Endodermal cell (in vitro differentiated cells): Measurements from ENCODE around the gene EYS. TPM values are rescaled to one million over a fixed set of nuclear protein-coding genes. Genes with fewer than 3 reads are reported as not detected.
"Not testable (repeated sequence)": the region's sequence is repeated elsewhere in the genome, so short reads cannot be mapped to it uniquely, and the experiment has no call there.

Experiments used
- DNase-seq: peaks from one replicate; pipeline ENCODE4 v3.0.0-alpha.2; 2017
- H3K27ac ChIP-seq: 2 replicates; pipeline ENCODE4 v1.5.1; 2013; ENCODE audit warnings: mild to moderate bottlenecking, low read depth, low read length, moderate library complexity
- H3K27me3 ChIP-seq: 2 replicates; pipeline ENCODE4 v1.6.1; 2013; ENCODE audit warnings: mild to moderate bottlenecking, low read length, moderate library complexity; ENCODE audit not compliant: insufficient read depth, control insufficient read depth, poor library complexity, severe bottlenecking
- H3K36me3 ChIP-seq: 2 replicates; pipeline ENCODE4 v1.7.0; 2013; ENCODE audit warnings: mild to moderate bottlenecking, low read length, moderate library complexity; ENCODE audit not compliant: control insufficient read depth, insufficient read depth
- H3K4me1 ChIP-seq: one replicate; pipeline ENCODE4 v1.7.0; 2013; ENCODE audit warnings: low read length; ENCODE audit not compliant: control insufficient read depth, insufficient read depth
- H3K4me3 ChIP-seq: 2 replicates; pipeline ENCODE4 v1.5.1; 2013; ENCODE audit warnings: mild to moderate bottlenecking, low read length, moderate library complexity
- H3K9ac ChIP-seq: 2 replicates; pipeline ENCODE4 v1.6.1; 2013; ENCODE audit warnings: mild to moderate bottlenecking, low read length, moderate library complexity; ENCODE audit not compliant: poor library complexity, severe bottlenecking; ENCODE audit errors: extremely low read depth
- H3K9me3 ChIP-seq: 2 replicates; pipeline ENCODE4 v1.6.1; 2013; ENCODE audit warnings: mild to moderate bottlenecking, low read length, moderate library complexity; ENCODE audit not compliant: control insufficient read depth
- H3K27ac Mint-ChIP-seq: 2 replicates; pipeline ENCODE4 v1.8.0; 2020; ENCODE audit warnings: mixed read lengths
- H3K27me3 Mint-ChIP-seq: 2 replicates; pipeline ENCODE4 v1.8.0; 2021; ENCODE audit warnings: mild to moderate bottlenecking, mixed read lengths; ENCODE audit not compliant: insufficient read depth
- H3K36me3 Mint-ChIP-seq: 2 replicates; pipeline ENCODE4 v1.8.0; 2020; ENCODE audit warnings: low read depth, mixed read lengths
- H3K4me1 Mint-ChIP-seq: 2 replicates; pipeline ENCODE4 v1.8.0; 2020; ENCODE audit warnings: mixed read lengths
- H3K4me3 Mint-ChIP-seq: 2 replicates; pipeline ENCODE4 v1.8.0; 2020; ENCODE audit warnings: mild to moderate bottlenecking, moderate library complexity, mixed read lengths
- H3K9me3 Mint-ChIP-seq: 2 replicates; pipeline ENCODE4 v1.8.0; 2020; ENCODE audit warnings: mild to moderate bottlenecking, mixed read lengths
- CTCF ChIP-seq: fragments of 200-600 bp; sonication (generic); conservative IDR thresholded peaks from 2 replicates; pipeline ENCODE4 v1.5.0; 2021; ENCODE audit warnings: antibody characterized with exemption, mild to moderate bottlenecking
- WGBS, 2 experiments: methylation state at CpG; one replicate each; pipeline versions ENCODE4 v1.1.5 to v1.1.7; 2013; ENCODE audit warnings: missing lambda C conversion rate in 2 of 2, mixed read lengths in 1 of 2; ENCODE audit not compliant: insufficient coverage in 1 of 2, insufficient read length in 1 of 2; 5-methylcytosine and 5-hydroxymethylcytosine counted together
- total RNA-seq, 2 donors: library from RNA; stranded (reverse); fragmentation: NEBNext Ultra II Directional in 1 of 2; extraction: Animal tissue kit (Norgen Biotek cat#: 25700) in 1 of 2; gene quantifications; 2 replicates in 1 of 2; 3 replicates in 1 of 2; pipeline ENCODE4 v1.2.1, GENCODE V29; 2021

EYS gene
- total RNA-seq, 2 donors from 2014 or later: 0.31 to 0.70 TPM

DNA sequence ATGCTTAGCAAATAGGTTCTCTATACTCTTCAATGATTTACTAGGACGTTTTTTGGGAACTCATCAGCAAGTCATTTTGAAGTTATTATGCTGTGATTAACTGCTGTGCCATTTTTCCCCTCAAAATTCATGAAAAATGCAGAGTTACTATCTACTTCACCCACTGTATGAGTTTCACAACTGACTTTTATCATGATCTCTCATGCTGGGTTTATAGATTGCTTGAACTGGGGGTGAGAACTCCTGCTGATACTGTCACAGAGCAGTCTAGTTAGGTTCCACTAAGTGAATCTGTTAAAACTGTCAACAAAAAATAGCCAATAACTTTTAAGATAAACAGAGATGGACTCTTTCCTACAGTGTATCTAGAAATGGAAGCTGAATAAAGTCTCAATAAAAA lies 136.7 kb downstream of the EYS start:
- Histone ChIP-seq H3K27ac (no peak overlapping the region), H3K4me3 (no peak overlapping the region), H3K4me1 (peaks cover 14% of the 10 kb centered on the region), H3K9me3 (peaks cover 16% of the 10 kb centered on the region), H3K36me3 (no peaks in the 10 kb centered on the region), H3K27me3 (no peaks in the 10 kb centered on the region), H3K9ac (no peak overlapping the region)
- no peak overlapping the region for H3K4me3 Mint-ChIP-seq
- peaks cover 32% of the 10 kb centered on the region for H3K4me1 Mint-ChIP-seq
- no peak overlapping the region for H3K27ac Mint-ChIP-seq
- peaks cover 13% of the 10 kb centered on the region for H3K9me3 Mint-ChIP-seq
- H3K36me3 Mint-ChIP-seq: peaks cover 2% of the 10 kb centered on the region
- TF ChIP-seq CTCF: no peak
- no peak for DNase-seq
- no peaks in the 10 kb centered on the region for H3K27me3 Mint-ChIP-seq
- 20 to 56% methylated on average over 1 of the region's 1 CpG for WGBS, 2 experiments

DNA sequence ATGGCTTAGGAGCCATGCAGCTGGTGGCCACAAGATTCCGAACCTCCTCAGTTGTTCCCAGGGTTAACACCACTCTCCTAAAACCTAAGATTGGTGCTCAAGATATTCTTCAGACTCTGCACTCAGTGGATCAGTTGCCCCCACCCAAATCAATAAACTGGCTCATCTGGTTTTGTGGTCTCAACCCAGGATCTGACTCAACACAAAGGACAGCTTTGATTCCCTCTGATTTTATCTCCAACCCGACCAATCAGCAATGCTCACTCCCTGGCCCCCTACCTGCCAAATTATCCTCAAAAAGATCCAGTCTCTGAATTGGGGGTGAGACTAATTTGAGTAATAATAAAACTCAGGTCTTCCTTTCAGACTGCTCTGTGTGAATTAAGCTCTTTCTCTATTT lies 137.5 kb downstream of the EYS start:
- Mint-ChIP-seq H3K4me1 (peaks cover 32% of the 10 kb centered on the region), H3K9me3 (peaks cover 19% of the 10 kb centered on the region), H3K27me3 (no peaks in the 10 kb centered on the region), H3K4me3 (no peak overlapping the region), H3K27ac (peak overlapping the region; percentile 89), H3K36me3 (peaks cover 2% of the 10 kb centered on the region)
- Histone ChIP-seq H3K9ac (no peak overlapping the region), H3K4me3 (peak overlapping the region; percentile 25), H3K36me3 (no peaks in the 10 kb centered on the region), H3K27ac (peak overlapping the region; percentile 30), H3K9me3 (peaks cover 16% of the 10 kb centered on the region), H3K4me1 (peaks cover 14% of the 10 kb centered on the region), H3K27me3 (no peaks in the 10 kb centered on the region)
- 88 to 100% methylated on average over 1 to 2 of the region's 2 CpGs for whole genome bisulfite sequencing, 2 experiments
- no peak for TF ChIP-seq CTCF
- peak; percentile 43 for DNase-seq

DNA sequence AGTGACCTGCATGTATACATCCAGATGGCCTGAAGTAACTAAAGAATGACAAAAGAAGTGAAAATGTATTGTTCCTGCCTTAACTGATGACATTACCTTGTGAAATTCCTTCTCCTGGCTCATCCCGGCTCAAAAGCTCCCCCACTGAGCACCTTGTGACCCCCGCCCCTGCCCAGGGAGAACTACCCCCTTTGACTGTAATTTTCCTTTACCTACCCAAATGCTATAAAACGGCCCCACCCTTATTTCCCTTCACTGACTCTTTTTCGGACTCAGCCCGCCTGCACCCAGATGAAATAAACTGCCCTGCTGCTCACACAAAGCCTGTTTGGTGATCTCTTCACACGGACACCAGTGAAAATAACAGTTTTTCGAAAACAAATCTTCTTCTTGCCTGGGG lies 138.0 kb downstream of the EYS start:
- Histone ChIP-seq H3K4me1 (peaks cover 14% of the 10 kb centered on the region), H3K4me3 (peak overlapping the region; percentile 25), H3K9me3 (peaks cover 16% of the 10 kb centered on the region), H3K9ac (peak overlapping the region; percentile 18), H3K27ac (peak overlapping the region; percentile 30)
- Mint-ChIP-seq H3K27ac (peak overlapping the region; percentile 89), H3K9me3 (peaks cover 21% of the 10 kb centered on the region), H3K4me1 (peaks cover 32% of the 10 kb centered on the region)
- peak; percentile 67 for DNase-seq
- H3K4me3 Mint-ChIP-seq, H3K27me3 ChIP-seq, H3K27me3 Mint-ChIP-seq, H3K36me3 ChIP-seq, H3K36me3 Mint-ChIP-seq: not testable (repeated sequence)
- 44 to 72% methylated on average over 4 to 7 of the region's 7 CpGs for WGBS, 2 experiments

DNA sequence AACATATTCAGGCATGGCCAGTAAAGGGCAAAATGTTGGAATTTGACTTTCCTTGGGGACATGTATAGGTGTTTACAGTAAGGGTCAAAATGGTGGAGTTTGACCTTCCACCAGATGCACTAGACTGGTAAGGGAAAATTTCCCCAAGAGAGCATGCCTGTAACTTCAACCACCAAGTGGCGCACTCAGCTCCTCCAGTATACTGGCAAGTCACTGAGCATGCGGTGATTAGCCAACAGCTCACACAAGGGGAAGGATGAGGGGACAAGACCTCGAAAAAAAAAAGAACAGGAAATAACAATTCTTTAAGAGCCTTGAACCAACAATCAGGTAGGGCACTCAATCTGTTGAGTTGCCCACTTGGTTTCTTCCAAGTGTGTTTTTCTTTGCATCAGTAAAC lies 140.9 kb downstream of the EYS start:
- H3K9me3 Mint-ChIP-seq: peaks cover 21% of the 10 kb centered on the region
- WGBS, 2 experiments: 63 to 100% methylated on average over 1 to 3 of the region's 3 CpGs
- Histone ChIP-seq H3K9me3 (peaks cover 16% of the 10 kb centered on the region), H3K9ac (no peak overlapping the region), H3K27me3 (no peaks in the 10 kb centered on the region), H3K36me3 (no peaks in the 10 kb centered on the region), H3K4me1 (peaks cover 14% of the 10 kb centered on the region), H3K4me3 (no peak overlapping the region), H3K27ac (no peak overlapping the region)
- H3K4me3 Mint-ChIP-seq: no peak overlapping the region
- H3K4me1 Mint-ChIP-seq: peaks cover 31% of the 10 kb centered on the region
- DNase-seq: peak; percentile 62
- H3K36me3 Mint-ChIP-seq: peaks cover 2% of the 10 kb centered on the region
- no peaks in the 10 kb centered on the region for H3K27me3 Mint-ChIP-seq
- TF ChIP-seq CTCF: peak; percentile 49
- H3K27ac Mint-ChIP-seq: no peak overlapping the region
